HUES6 (cell line): ENCODE data around the gene PYY.
"Not testable (repeated sequence)": the region's sequence is repeated elsewhere in the genome, so short reads cannot be mapped to it uniquely, and the experiment has no call there.

Source experiments
- H3K27ac ChIP-seq: 2 replicates; pipeline ENCODE4 v1.7.0; 2013; ENCODE audit warnings: low read depth, mild to moderate bottlenecking, low read length, inconsistent platforms
- H3K27me3 ChIP-seq: 2 replicates; pipeline ENCODE4 v1.6.1; 2013; ENCODE audit warnings: low read length; ENCODE audit not compliant: control insufficient read depth, insufficient read depth
- H3K36me3 ChIP-seq: 2 replicates; pipeline ENCODE4 v1.6.1; 2013; ENCODE audit warnings: low read length; ENCODE audit not compliant: control insufficient read depth, insufficient read depth
- H3K4me1 ChIP-seq: 2 replicates; pipeline ENCODE4 v1.6.1; 2013; ENCODE audit warnings: low read length; ENCODE audit not compliant: control insufficient read depth, insufficient read depth
- H3K4me3 ChIP-seq: 2 replicates; pipeline ENCODE4 v1.5.1; 2013; ENCODE audit warnings: low read depth, low read length
- H3K9ac ChIP-seq: one replicate; pipeline ENCODE4 v1.6.1; 2013; ENCODE audit warnings: mild to moderate bottlenecking, low read length
- H3K9me3 ChIP-seq: 2 replicates; pipeline ENCODE4 v1.6.1; 2013; ENCODE audit warnings: low read depth, low read length; ENCODE audit not compliant: control insufficient read depth, insufficient read depth

PYY gene

DNA sequence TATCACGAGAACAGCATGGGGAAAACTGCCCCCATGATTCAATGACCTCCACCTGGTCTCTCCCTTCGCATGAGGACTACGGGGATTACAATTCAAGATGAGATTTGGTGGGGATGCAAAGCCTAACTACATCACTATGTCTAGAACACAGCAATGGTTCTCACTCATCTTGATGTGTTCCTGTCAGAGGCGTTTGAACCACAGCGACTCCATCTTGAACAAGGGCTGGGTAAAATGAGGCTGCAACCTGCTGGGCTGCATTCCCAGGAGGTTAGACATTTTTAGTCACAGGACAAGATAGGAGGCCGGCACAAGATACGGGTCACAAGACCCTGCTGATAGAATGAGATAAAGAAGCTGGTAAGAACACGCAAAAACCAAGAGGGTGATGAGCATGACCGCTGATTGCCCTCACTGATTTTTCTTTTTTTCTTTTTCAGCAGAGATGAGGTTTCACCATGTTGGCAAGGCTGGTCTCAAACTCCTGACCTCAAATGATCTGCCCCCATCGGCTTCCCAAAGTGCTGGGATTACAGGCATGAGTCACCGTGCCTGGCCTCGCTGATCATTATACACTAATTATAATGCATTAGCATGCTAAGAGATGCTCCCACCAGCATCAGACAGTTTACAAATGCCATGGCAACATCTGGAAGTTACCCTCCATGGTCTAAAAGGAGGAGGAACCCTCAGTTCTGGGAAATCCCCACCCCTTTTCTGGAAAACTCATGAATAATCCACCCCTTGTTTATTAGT is 8.5 kb downstream of the PYY start:
- 0 out of 2 replicates have a peak, but pooled peaks cover 7% of the 10 kb centered on the region for H3K27me3 ChIP-seq
- peaks cover 15% of the 10 kb centered on the region for H3K4me1 ChIP-seq
- H3K36me3 ChIP-seq: no peaks in the 10 kb centered on the region
- no peak overlapping the region for H3K27ac ChIP-seq
- no peak overlapping the region for H3K4me3 ChIP-seq
- H3K9me3 ChIP-seq: no peaks in the 10 kb centered on the region
- no peak overlapping the region for H3K9ac ChIP-seq

DNA sequence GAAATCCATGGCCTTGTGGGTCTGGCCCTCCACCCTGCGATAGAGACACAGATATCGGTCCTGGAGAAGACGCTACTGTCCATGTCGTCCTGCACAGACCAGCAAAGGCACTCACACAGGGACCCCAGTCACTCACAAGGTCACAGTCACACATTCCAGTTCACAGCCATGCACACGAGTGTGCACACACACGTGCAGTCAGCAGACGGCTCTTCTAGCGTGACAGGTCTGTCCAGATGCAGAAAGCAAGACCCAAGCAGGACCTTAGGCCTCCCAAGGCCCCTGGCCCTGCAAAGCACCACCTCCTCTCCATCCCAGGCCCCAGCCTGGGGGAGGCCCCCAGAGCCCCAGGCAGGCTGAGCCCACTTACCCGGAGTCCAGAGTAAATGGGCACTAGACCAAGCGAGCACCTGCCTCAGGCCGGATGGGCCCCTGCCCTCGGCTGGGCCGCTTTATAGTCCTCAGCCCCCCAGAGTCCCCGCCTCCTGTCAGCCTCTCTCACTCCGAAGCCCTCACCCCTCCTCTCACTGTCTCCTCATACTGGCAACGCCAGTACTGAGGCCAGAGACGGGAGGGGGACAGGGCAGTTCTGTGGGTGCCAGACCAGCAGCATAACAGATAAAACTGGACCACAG is 11.6 kb downstream of the PYY start, which contains the start of gene PPY:
TSS of gene PPY (minus strand) at position 426 of the 635 bp plus-strand sequence. CDS start 822 bp downstream, outside the sequence.
- Histone ChIP-seq H3K27me3 (peaks cover 31% of the 10 kb centered on the region), H3K9ac (no peak within 1 kb of the TSS), H3K4me1 (peaks cover 17% of the 10 kb centered on the region), H3K36me3 (no peaks in the 10 kb centered on the region), H3K9me3 (no peaks in the 10 kb centered on the region), H3K4me3 (no peak within 1 kb of the TSS), H3K27ac (no peak within 1 kb of the TSS)

DNA sequence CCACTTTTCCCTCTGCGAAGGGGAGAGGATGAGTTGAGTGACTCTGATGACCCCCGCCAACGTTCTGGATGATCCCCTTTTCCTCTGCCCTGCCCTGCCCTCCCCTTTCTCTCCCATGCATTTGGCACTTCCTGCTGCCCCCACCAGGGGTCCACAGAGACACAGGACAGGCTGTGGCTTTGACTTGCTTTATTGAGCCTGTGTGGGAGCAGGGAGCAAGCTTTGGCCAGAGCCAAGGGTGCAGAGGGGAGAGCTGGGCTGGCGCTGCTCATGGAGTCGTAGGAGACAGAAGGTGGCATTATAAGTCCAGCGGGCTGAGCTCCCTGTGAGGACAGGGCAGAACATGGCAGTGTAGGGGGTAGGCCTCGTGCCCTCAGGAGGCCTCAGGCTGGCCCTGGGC is 13.1 kb downstream of the PYY start:
- Histone ChIP-seq H3K4me3 (no peak overlapping the region), H3K36me3 (no peaks in the 10 kb centered on the region), H3K9me3 (no peaks in the 10 kb centered on the region), H3K27me3 (peaks cover 39% of the 10 kb centered on the region), H3K27ac (no peak overlapping the region), H3K9ac (no peak overlapping the region), H3K4me1 (peaks cover 19% of the 10 kb centered on the region)

DNA sequence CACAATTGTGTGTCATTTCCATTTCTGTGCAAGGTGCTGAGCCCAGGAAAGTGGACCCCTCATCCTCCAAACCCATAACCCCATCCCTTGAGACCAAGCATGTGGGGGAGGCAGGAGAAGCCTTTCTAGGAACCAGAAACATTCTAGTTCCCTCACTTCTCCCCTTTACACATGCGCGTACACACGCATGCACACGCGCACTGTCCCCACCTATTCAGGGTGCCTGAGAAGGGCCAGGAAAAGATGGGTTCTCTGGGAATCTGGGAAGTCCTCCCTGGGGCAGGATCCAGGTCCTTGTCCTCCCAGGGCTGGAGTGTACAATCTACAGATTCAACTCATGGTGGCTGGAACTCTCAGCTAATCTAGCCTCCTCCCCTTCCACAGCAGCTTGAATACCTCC is 13.9 kb downstream of the PYY start:
- Histone ChIP-seq H3K27me3 (peaks cover 39% of the 10 kb centered on the region), H3K27ac (no peak overlapping the region), H3K36me3 (no peaks in the 10 kb centered on the region), H3K9me3 (no peaks in the 10 kb centered on the region), H3K4me1 (peaks cover 21% of the 10 kb centered on the region), H3K9ac (no peak overlapping the region), H3K4me3 (no peak overlapping the region)

DNA sequence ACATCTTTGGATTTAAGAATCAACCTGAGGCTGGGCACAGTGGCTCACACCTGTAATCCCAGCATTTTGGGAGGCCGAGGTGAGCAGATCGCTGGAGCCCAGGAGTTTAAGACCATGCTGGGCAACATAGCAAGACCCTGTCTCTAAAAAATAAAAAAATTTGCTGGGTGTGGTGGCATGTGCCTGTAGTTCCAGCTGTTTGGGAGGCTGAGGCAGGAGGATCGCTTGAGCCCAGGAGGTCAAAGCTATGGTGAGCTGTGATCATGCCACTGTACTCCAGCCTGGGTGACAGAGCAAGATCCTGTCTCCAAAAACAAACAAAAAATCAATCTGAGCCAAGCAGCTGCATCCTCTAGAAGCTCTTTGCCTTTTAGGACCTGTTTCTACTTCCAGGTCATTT is 14.3 kb downstream of the PYY start:
- H3K36me3 ChIP-seq, H3K9me3 ChIP-seq, H3K4me3 ChIP-seq, H3K27ac ChIP-seq, H3K9ac ChIP-seq: not testable (repeated sequence)
- H3K4me1 ChIP-seq: peaks cover 21% of the 10 kb centered on the region
- peaks cover 39% of the 10 kb centered on the region for H3K27me3 ChIP-seq

DNA sequence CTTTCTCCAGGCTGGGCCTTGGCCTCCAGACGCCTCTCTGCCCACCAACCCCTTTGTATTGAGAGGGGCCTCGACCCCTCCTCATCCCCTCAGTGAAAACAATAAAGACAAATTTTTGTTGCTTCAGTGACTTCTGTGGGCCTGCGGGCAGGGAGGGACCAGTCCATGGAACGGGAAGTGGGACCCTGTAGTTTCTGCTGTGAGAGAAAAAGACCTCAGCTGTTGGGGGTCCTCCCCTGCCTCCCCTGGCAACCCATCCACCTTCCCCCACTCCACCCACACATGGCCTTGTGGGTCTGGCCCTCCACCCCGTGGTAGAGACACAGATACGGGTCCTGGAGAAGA is 14.9 kb downstream of the PYY start:
- Histone ChIP-seq H3K27me3 (peaks cover 39% of the 10 kb centered on the region), H3K9me3 (no peaks in the 10 kb centered on the region), H3K4me1 (peaks cover 20% of the 10 kb centered on the region), H3K9ac (no peak overlapping the region), H3K27ac (no peak overlapping the region), H3K36me3 (no peaks in the 10 kb centered on the region), H3K4me3 (no peak overlapping the region)

DNA sequence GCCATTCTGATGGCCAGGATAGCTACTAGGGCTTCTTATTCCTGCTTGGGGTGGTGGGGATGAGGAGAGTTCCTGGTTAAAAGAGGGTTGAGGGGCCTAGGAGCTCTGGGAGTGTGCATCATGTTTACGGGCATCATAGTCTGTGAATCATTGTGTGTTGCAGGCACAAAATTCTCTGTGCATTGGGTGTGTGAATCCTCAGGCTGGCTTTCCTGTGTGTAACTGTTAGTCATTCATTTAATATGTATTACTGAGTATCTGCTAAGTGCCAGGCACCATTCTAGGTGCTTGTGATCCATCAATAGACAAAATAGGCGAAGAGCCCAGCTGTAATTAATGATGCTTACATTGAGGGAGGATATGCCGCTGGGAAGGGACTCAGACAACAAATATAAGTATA is 17.3 kb downstream of the PYY start:
- peaks cover 39% of the 10 kb centered on the region for H3K27me3 ChIP-seq

DNA sequence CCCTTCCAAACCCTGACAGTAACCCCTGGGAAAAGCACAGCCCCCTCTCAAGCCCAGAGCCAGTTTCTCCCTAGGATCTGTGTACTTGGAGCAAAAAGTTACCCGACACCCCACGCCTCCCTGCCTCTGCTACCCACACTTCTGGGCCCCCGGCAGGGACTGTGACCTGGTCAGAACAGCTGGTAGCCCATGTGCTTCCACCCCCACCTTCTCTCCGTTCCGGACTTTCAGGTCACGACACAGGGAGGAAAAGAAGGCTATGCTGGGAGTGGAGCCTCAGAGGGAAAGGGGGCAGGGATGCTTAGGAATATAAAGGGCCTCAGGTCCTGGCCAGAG is 17.8 kb downstream of the PYY start:
- peaks cover 39% of the 10 kb centered on the region for H3K27me3 ChIP-seq
- H3K9me3 ChIP-seq: no peaks in the 10 kb centered on the region
- no peaks in the 10 kb centered on the region for H3K36me3 ChIP-seq
- no peak overlapping the region for H3K4me3 ChIP-seq
- H3K27ac ChIP-seq: no peak overlapping the region
- H3K4me1 ChIP-seq: peaks cover 14% of the 10 kb centered on the region
- no peak overlapping the region for H3K9ac ChIP-seq

More for the DNA sequence above, 17.3 kb downstream of the PYY start:
- Histone ChIP-seq H3K4me1 (peaks cover 16% of the 10 kb centered on the region), H3K27ac (no peak overlapping the region), H3K9me3 (no peaks in the 10 kb centered on the region), H3K4me3 (no peak overlapping the region), H3K9ac (no peak overlapping the region), H3K36me3 (no peaks in the 10 kb centered on the region)

DNA sequence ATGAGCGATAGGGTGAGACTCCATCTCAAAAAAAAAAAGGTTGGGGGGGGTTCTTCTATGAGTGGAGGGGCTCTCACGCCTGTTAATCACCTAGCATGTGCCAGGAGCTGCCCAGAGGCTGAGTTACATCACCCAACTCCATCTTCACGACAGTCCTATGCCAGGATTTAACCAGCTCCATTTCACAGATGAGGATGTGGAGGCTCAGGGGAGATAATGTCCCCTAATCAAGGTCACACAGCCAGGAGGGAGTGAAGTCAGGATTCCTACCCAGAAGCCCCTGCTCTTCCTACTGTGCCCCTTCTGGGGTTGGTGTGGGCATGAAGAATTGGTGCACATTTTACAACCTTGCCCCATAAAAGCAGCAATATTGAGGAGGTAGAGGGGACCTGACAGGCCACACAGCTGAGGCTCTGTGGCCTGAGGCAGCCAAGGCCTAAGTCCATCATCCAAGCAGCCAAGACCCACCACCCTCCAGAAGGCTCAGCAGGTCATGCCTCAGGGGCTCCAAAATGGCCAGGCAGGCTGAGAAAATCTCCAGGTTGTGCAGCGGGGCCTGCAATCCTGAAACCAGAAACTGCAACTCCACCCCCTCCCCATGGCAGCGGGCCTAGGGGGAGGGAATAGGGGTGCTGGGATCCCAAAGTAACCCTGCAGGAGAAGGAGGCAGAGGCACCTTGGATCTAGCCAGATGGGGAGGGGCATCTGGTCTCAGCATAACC is 18.4 kb downstream of the PYY start:
- no peaks in the 10 kb centered on the region for H3K36me3 ChIP-seq
- peaks cover 37% of the 10 kb centered on the region for H3K27me3 ChIP-seq
- no peak overlapping the region for H3K27ac ChIP-seq
- no peak overlapping the region for H3K9ac ChIP-seq
- peaks cover 9% of the 10 kb centered on the region; the same call in 1 of the 2 replicates for H3K4me1 ChIP-seq
- H3K9me3 ChIP-seq: no peaks in the 10 kb centered on the region
- no peak overlapping the region for H3K4me3 ChIP-seq

DNA sequence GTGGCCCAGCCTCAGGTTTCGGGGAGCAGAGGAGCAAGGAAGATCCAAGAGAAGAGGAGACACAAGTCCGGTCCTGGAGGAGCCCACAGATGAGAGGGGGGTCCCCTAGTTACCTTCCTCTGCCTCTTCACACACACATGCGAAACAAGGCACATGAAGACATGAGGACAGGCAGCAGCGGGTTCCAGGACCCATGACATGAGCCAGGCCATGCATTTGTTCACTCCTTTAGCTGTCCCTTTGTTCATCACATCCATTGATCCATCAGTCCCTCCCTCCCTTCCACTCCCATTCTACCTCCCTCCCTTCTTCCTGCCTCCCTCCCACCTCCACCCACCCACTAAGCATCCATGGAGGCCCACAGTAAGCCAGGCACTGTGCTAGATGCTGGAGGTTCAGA is 20.8 kb downstream of the PYY start:
- peaks cover 25% of the 10 kb centered on the region for H3K27me3 ChIP-seq
- H3K36me3 ChIP-seq: no peaks in the 10 kb centered on the region
- no peak overlapping the region for H3K27ac ChIP-seq
- no peak overlapping the region for H3K9ac ChIP-seq
- H3K4me1 ChIP-seq: peaks cover 11% of the 10 kb centered on the region
- H3K4me3 ChIP-seq: no peak overlapping the region
- no peaks in the 10 kb centered on the region for H3K9me3 ChIP-seq

DNA sequence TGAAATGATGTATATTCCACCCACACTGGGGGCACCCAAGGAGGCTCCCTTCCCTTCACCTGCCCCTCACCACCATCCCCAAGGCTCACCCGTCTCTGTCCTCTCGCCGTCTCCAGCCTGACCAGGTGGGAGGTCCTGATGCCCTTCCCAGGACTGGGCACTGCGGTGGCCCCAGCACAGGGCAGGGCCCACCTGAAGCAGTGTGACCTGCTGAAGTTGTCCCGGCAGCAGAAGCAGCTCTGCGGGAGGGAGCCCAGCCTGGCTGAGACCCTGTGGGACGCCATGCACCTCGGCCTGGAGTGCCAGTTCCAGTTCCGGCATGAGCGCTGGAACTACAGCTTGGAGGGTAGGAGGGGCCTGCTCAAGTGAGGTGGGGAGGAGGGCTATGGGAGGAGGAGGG is 21.4 kb downstream of the PYY start:
- no peak overlapping the region for H3K27ac ChIP-seq
- no peaks in the 10 kb centered on the region for H3K9me3 ChIP-seq
- H3K9ac ChIP-seq: no peak overlapping the region
- peaks cover 24% of the 10 kb centered on the region for H3K27me3 ChIP-seq
- no peaks in the 10 kb centered on the region for H3K36me3 ChIP-seq
- peaks cover 13% of the 10 kb centered on the region for H3K4me1 ChIP-seq
- H3K4me3 ChIP-seq: no peak overlapping the region
